Fibroblast of lung (primary cell): ENCODE results near the gene CX3CL1. TPM values are rescaled to one million over a fixed set of nuclear protein-coding genes. Genes with fewer than 3 reads are reported as not detected.

Experiments used
- DNase-seq, 2 donors: peaks; one replicate each; pipeline versions ENCODE4 v3.0.0 to v3.0.0-alpha.2; 2010; ENCODE audit warnings: low read depth in 2 of 2
- H2AFZ ChIP-seq: 2 replicates; pipeline ENCODE4 v1.5.1; 2012; ENCODE audit warnings: low read length, control low read depth, inconsistent platforms
- H3K27ac ChIP-seq: 2 replicates; pipeline ENCODE4 v1.5.1; 2011; ENCODE audit warnings: low read length, control low read depth; ENCODE audit not compliant: insufficient read depth
- H3K27me3 ChIP-seq: 2 replicates; pipeline ENCODE4 v1.5.1; 2011; ENCODE audit warnings: mild to moderate bottlenecking, low read length; ENCODE audit not compliant: control insufficient read depth, insufficient read depth
- H3K36me3 ChIP-seq: 2 replicates; pipeline ENCODE4 v1.5.1; 2011; ENCODE audit warnings: low read length; ENCODE audit not compliant: control insufficient read depth, insufficient read depth
- H3K4me1 ChIP-seq: 2 replicates; pipeline ENCODE4 v1.5.1; 2011; ENCODE audit warnings: low read length; ENCODE audit not compliant: control insufficient read depth, insufficient read depth; ENCODE audit errors: extremely low read depth
- H3K4me2 ChIP-seq: 2 replicates; pipeline ENCODE4 v1.5.1; 2011; ENCODE audit warnings: low read length, control low read depth; ENCODE audit not compliant: insufficient read depth; ENCODE audit errors: extremely low read depth
- H3K4me3 ChIP-seq, 4 experiments: fragments of 200-600 bp in 1 of 4; sonication (generic) in 1 of 4; replicated peaks in 1 of 4; 2 replicates each; pipeline ENCODE4 v1.5.1; 2011 to 2016; ENCODE audit warnings: low read length in 4 of 4, low read depth in 3 of 4, mild to moderate bottlenecking in 3 of 4, control low read depth in 2 of 4, inconsistent platforms in 1 of 4, mixed read lengths in 1 of 4; ENCODE audit not compliant: insufficient read depth in 1 of 4; ENCODE audit errors: control extremely low read depth in 1 of 4
- H3K79me2 ChIP-seq: 2 replicates; pipeline ENCODE4 v1.5.1; 2012; ENCODE audit warnings: mild to moderate bottlenecking, low read length, inconsistent platforms; ENCODE audit not compliant: control insufficient read depth, insufficient read depth
- H3K9ac ChIP-seq: 2 replicates; pipeline ENCODE4 v1.5.1; 2011; ENCODE audit warnings: mild to moderate bottlenecking, low read length, control low read depth; ENCODE audit not compliant: insufficient read depth
- H3K9me3 ChIP-seq: 2 replicates; pipeline ENCODE4 v1.5.1; 2012; ENCODE audit warnings: low read depth, low read length; ENCODE audit not compliant: control insufficient read depth, insufficient read depth
- H4K20me1 ChIP-seq: 2 replicates; pipeline ENCODE4 v1.5.1; 2011; ENCODE audit warnings: low read length; ENCODE audit not compliant: control insufficient read depth, insufficient read depth; ENCODE audit errors: extremely low read depth
- CTCF ChIP-seq, 2 donors: IDR thresholded peaks in 1 of 2; conservative IDR thresholded peaks in 1 of 2; 1 replicate in 1 of 2; 2 replicates in 1 of 2; pipeline ENCODE4 v1.5.1; 2011 to 2012; ENCODE audit warnings: low read length in 2 of 2, control low read depth in 1 of 2, inconsistent platforms in 1 of 2, low read depth in 1 of 2, mild to moderate bottlenecking in 1 of 2
- EZH2 ChIP-seq: IDR thresholded peaks from 2 replicates; pipeline ENCODE4 v1.5.1; 2012; ENCODE audit warnings: low read length, control low read depth, mild to moderate bottlenecking; ENCODE audit errors: missing control alignments
- polyA plus RNA-seq, 2 donors: library from polyadenylated mRNA; depleted of rRNA in 1 of 2; stranded (reverse) in 1 of 2; unstranded in 1 of 2; fragments of >200 nt; gene quantifications; 2 replicates each; pipeline ENCODE4 v1.2.1, GENCODE V29; 2011 to 2012; ENCODE audit warnings: missing spikeins in 1 of 2
- total RNA-seq: library from RNA; depleted of rRNA; stranded (reverse); fragments of >200 nt; gene quantifications from 2 replicates; pipeline ENCODE4 v1.2.1, GENCODE V29; 2014

Gene CX3CL1
- total and polyA plus RNA-seq, 2 donors (not counting 1 experiment from before 2014, with no cell fraction given) = not detected

GRCh38 chr16:57366544-57367040 is 5.7 kb upstream of the CX3CL1 start:
- H3K27ac ChIP-seq = no peak overlapping the region
- peaks cover 8% of the 10 kb centered on the region for H3K27me3 ChIP-seq
- DNase-seq = no peak
- TF ChIP-seq CTCF (conservative IDR thresholded peaks at IDR 0.05 in 1 of 2, IDR thresholded peaks at IDR 0.05 in 1 of 2; ENCODE audit: low read depth in 1 of 2, low read length in 2 of 2) (no peak), EZH2 (no peak)
- H4K20me1 ChIP-seq = no peaks in the 10 kb centered on the region
- H2AFZ ChIP-seq = no peak overlapping the region
- no peaks in the 10 kb centered on the region for H3K9me3 ChIP-seq
- no peak overlapping the region for H3K4me2 ChIP-seq
- H3K4me1 ChIP-seq = no peaks in the 10 kb centered on the region
- H3K79me2 ChIP-seq = no peaks in the 10 kb centered on the region
- H3K36me3 ChIP-seq = no peaks in the 10 kb centered on the region
- no peak overlapping the region for H3K9ac ChIP-seq
- H3K4me3 ChIP-seq = no peak overlapping the region

- Histone ChIP-seq H3K27me3 (peaks cover 9% of the 10 kb centered on the region), H3K36me3 (no peaks in the 10 kb centered on the region), H3K79me2 (no peaks in the 10 kb centered on the region), H3K4me1 (no peaks in the 10 kb centered on the region), H4K20me1 (no peaks in the 10 kb centered on the region), H3K4me3 (no peak overlapping the region), H3K27ac (no peak overlapping the region), H3K4me2 (no peak overlapping the region), H3K9ac (no peak overlapping the region), H2AFZ (no peak overlapping the region), H3K9me3 (no peaks in the 10 kb centered on the region)
- TF ChIP-seq CTCF (conservative IDR thresholded peaks at IDR 0.05 in 1 of 2, IDR thresholded peaks at IDR 0.05 in 1 of 2; ENCODE audit: low read depth in 1 of 2, low read length in 2 of 2) (no peak), EZH2 (no peak)
- peak in 1 of 2 donors; percentile 60 for DNase-seq
Observed at GRCh38 chr16:57367116-57367752, 5.1 kb upstream of the CX3CL1 start.

- Histone ChIP-seq H3K9me3 (no peaks in the 10 kb centered on the region), H4K20me1 (no peaks in the 10 kb centered on the region), H2AFZ (no peak overlapping the region), H3K4me2 (no peak overlapping the region), H3K79me2 (no peaks in the 10 kb centered on the region), H3K4me3 (no peak overlapping the region), H3K36me3 (no peaks in the 10 kb centered on the region), H3K27me3 (peaks cover 14% of the 10 kb centered on the region), H3K4me1 (no peaks in the 10 kb centered on the region), H3K9ac (no peak overlapping the region), H3K27ac (no peak overlapping the region)
- TF ChIP-seq CTCF (conservative IDR thresholded peaks at IDR 0.05 in 1 of 2, IDR thresholded peaks at IDR 0.05 in 1 of 2; ENCODE audit: low read depth in 1 of 2, low read length in 2 of 2) (no peak), EZH2 (no peak)
- DNase-seq = no peak
Observed at GRCh38 chr16:57371494-57372371, 557 bp upstream of the CX3CL1 start.
